Activated gamma-delta T cell treated with anti-CD3 and anti-CD28 coated beads, Interleukin-2, amount 50 U/mL, for 16 hours (primary cell): ENCODE results near the gene ERVFRD-1.
"Not testable (repeated sequence)": the region's sequence is repeated elsewhere in the genome, so short reads cannot be mapped to it uniquely, and the experiment has no call there.

Experiments
- DNase-seq: peaks from one replicate; pipeline ENCODE4 v3.0.0-alpha.2; 2020; ENCODE audit warnings: low read depth

Gene ERVFRD-1

DNA sequence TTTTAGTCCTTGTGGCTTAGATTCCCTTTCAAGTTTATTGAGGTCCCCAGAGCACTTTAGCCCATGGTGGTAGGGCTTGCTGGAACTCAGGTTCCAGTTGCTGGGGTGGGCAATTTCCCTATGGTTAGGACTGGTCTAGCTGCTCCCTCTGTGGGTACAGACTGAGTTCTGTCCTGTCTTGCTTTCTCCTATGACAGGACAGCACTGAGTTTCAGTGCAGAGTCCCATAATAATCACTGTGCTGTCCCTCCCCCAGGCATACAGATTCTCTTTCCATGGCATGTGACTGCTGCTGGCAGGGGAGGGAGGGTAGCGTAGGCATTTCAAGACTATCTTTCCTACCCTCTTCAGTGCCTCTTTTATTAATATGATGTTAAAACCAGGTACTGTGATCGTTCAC, 17.1 kb upstream of the ERVFRD-1 start:
- DNase-seq: no peak

DNA sequence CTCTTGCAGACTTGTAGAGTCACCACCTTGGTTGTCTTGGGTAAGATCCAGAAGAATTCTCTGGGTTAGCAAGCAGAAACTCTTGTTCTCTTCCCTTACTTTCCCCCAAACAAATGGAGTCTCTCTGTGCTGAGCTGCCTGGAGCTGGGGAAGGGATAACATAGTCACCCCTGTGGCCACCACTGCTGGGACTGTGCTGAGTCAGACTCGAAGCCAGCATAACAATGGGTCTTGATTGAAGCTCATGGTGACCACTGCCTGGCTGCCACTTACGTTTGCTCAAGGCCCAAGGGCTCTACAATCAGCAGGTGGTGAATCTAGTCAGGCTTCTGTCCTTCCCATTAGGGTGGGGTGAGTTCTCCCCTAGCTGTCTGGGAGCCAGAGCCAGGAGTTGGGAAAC, 15.4 kb upstream of the ERVFRD-1 start:
- no peak for DNase-seq

DNA sequence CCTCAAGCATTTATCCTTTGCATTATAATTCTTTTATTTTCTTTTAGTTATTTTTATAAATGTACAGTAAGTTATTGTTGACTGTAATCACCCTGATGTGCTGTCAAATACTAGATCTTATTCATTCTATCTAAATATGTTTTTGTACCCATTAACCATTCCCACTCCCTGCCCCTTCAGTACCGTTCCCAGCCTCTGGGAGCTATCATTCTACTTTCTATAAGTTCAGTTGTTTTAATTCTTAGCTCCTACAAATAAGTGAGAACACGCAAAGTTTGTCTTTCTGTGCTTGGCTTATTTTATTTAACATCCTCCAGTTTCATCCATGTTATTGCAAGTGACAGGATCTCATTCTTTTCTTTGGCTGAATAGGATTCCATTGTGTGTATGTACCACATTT, 12.5 kb upstream of the ERVFRD-1 start:
- no peak for DNase-seq

DNA sequence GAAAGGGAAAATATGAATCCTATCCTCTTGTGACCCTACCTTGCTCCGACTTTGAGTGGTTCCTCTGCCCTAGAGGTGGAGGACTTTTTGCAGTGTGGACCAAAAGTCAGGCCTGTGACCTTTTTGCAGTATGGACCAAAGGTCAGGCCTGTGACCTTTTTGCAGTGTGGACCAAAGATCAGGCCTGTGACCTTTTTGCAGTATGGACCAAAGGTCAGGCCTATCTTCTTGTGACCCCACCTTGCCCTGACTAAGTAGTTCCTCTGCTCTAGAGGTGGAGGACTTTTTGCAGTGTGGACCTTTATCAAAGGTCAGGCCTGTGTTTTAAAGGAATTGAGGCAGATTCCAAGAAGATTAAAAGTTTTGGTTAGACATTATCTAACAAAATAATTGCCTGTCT, 10.9 kb upstream of the ERVFRD-1 start:
- no peak for DNase-seq

DNA sequence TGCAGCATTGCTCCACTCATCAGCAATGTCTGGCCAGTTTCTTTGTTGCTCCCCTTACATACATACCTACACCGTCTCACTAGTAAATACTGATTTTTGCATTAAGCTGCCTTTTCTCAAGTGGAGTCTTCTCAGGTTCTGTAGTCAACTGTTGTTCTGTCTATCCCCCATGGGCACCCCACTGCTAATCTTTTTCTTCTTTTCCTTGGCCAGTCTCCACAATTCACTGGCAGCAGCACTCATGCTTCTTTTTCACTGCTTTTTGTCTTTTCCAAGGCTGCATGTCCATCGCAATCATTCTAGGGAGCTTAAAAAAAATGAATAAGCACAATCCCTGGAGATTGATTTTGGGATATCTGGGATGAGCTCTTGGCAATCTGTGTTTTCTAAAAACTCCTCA, 10.3 kb upstream of the ERVFRD-1 start:
- DNase-seq: no peak

DNA sequence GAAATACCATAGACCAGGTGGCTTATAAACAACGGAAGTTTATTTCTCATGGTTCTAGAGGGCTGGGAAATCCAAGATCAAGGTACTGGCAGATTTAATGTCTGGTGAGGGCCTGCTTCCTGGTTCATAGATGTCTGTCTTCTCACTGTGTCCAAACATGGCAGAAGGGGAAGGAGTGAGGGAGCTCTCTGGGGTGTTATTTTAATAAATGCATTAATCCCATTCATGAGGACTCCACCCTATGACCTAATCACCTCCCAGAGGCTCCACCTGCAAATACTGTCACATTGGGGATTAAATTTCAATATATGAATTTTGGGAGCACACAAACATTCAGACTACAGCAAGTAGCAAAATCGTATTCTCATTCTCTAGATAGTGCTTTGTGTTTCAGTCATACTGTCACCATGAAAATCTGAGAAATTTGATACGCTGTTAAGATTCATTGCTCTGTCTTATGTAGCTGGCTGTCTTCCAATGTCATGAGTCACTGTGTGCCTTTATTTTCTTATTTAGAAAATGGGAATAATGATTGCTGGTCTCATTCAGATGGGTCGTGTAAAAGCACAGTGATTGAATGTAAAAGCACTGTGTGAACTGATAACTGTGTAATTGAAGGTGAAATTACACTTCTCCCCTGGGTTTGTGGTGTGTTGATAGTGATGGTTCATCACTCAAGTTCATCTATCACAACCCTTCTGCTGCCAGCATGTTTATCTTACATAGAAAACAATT, 8.9 kb upstream of the ERVFRD-1 start:
- no peak for DNase-seq

DNA sequence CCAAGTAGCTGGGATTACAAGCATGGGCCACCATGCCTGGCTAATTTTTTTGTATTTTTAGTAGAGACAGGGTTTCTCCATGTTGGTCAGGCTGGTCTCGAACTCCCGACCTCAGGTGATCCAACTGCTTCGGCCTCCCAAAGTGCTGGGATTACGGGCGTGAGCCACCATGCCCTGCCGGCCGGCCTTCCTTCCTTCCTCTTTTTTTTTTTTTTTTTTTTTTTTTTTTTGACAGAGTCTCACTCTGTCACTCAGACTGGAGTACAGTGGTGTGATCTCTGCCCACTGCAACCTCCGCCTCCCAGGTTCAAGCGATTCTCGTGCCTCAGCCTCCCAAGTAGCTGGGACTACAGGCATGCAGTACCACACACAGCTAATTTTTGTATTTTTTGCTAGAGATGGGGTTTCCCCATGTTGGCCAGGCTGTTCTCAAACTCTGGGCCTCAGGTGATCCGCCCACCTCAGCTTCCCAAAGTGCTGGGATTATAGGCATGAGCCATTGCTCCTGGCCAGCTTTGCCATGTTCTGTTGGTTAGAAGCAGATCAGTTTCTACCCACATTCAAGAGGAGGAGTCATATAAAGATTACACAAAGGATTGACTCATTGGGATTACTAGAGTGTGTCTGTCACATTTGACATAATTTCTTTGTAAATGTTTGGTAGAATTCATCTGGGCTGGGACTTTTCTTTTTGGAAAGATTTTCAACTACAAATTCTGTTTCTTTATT, 4.4 kb upstream of the ERVFRD-1 start:
- not testable (repeated sequence) for DNase-seq

DNA sequence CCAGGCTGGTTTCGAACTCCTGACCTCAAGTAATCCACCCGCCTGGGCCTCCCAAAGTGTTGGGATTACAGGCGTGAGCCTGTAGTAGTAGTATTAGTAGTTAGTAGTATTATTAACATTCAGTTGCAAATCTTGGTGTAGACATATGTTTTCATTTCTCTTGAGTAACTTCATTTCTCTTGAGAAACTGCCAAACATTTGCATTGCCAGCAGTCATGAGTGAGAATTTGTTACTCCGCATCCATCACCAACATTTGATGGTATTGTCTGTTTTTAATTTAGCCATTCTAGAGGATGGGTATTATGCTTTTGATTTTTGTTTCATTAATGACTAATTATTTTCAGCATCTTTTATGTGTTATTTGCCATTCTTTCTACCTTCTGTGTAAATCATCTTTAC, 1.5 kb upstream of the ERVFRD-1 start:
- no peak for DNase-seq

DNA sequence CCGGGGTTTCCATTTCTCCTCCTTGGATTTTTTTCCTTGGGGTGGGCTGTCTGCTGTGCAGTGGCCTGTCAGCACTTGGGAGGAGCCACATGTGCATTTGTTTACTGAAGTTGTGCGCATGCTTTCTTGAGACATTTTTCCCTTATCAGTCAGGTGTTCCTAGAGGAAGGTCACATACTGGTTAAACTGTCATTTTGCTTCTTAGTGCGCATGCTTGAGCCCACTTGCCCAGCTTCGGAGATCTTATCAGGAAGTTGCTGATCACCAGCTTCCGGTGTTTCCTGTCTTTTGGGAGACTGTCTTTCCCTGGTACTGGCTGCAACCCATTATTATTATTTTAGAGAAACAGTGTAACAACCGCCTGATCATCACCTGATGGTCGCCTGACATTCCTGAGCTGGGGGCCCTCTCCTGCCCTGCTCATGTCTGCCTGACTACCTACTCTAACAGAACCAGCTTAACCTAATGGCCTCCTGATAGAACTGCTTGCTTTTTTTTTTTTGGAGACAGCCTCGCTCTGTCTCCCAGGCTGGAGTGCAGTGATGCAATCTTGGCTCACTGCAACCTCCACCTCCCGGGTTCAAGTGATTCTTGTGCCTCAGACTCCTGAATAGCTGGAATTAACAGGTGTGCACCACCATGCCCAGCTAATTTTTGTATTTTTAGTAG, 378 bp upstream of the ERVFRD-1 start:
- DNase-seq: no peak

DNA sequence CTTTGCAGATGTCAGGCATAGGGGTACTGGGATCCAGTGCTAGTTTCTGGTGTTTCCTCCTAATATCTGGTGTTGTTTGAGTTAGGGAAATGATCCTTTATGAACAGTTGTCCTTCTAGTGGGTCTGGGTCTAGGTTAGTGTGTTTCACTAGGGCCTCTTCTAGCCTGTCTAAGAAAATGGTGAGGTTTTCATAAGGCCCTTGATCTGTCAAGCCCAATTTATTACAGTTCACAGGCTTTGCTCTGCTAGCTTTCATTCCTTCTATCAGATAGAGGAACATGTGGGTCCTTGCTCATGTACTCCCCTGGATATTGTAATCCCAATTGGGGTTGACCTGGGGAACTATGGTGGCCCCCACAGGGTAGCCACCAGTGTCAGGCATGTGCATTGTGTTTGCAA, 2.8 kb downstream of the ERVFRD-1 start:
- no peak for DNase-seq

DNA sequence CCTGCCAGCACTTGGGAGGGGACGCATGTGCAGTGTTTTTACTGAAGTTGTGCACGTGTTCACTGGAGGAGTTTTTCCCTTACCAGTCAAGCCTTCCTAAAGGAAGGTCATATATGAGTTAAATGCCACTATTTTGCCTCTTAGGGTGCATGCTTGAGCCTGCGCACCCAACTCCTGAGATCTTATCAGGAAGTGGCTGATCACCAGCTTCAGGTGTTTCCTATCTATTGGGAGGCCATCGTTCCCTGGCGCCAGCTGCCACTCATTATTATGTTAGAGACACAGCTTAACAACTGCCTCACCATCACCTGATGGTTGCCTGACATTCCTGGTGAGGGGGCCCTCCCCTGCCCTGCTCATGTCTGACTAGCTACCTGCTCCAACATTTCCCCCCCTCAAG, 8.5 kb downstream of the ERVFRD-1 start:
- no peak for DNase-seq

DNA sequence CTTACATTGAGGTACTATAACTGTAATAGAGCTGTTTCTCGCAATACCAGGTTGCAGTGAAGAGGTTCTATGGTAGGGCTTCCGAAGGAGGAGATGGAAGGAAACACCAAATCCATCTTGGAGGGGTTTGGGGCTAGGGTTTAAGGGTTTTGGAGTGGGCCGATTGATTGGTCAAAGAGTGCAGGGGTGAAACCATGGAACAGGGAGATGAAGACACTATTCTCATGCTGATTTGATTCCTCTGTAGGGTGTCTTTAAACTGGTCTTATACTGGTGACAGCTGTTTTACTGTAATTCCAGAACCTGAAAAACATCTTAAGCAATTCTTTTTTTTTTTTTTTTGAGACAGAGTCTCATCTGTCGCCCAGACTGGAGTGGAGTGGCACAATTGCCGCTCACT, 10.1 kb downstream of the ERVFRD-1 start:
- DNase-seq: no peak

DNA sequence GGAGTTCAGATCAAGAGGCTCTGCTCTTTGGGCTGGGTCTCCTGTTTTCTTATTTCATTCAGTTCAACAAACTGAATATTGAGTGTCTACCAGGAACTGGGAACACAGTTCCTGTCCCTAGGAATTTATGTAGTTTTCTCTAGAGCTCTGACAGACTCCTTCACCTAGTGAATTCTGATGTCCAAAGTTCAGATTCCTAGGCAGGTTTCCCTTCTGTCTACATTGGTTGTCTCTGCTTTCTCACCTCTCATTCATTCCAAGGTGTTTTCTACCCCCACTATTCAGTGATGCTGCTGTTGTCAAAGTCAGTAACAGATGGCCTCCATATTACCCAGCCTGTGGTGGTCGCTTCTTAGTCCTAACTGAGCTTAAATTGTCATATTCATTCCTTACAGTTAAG, 13.5 kb downstream of the ERVFRD-1 start:
- DNase-seq: no peak

DNA sequence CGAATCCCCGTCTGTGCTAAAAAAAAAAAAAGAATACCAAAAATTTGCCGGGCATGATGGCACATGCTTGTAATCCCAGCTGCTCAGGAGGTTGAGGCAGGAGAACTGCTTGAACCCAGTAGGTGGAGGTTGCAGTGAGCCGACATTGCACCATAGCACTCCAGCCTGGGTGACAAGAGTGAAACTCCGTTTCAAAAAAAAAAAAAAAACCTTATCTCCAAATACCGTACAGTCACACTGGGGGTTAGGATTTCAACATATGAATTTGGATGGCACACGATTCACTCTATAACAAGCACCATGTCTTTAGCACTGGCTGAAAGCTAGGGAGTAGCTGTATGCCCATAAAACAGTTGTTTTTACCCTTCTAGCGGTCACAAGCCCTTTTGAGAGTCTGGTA, 14.0 kb downstream of the ERVFRD-1 start:
- no peak for DNase-seq

DNA sequence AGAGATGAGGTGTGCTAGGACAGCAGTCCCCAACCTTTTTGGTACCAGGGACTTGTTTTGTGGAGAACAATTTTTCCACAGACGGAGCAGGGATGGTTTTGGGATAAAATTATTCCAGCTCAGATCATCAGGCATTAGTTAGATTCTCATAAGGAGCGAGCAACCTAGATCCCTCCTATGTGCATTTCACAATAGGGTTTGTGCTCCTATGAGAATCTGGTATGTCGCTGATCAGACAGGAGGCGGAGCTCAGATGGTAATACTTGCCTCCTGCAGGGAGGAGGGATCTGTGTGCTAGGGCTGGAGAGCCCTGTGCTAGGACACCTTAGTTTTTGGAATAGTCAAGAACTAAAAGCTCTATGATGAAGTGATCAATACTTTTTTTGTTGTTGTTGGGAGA, 15.4 kb downstream of the ERVFRD-1 start:
- DNase-seq: no peak

DNA sequence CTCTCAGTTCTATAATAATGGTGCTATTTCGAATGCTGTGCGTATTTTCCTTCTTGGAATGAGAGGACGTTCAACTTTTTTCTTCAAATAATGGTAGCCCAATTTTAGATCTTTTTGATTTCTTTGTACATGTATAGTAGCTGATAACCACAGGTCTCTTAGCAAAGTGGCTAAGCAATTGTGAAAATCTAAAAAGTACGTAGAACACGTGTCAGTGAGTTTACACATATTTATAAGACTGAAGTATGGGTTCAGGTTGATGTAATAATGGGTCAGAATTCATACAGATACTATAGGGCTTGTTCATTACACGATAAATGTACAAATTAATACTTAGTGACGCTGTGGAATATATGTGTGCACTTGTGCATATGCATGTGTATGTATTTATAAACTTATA, 16.6 kb downstream of the ERVFRD-1 start:
- no peak for DNase-seq

DNA sequence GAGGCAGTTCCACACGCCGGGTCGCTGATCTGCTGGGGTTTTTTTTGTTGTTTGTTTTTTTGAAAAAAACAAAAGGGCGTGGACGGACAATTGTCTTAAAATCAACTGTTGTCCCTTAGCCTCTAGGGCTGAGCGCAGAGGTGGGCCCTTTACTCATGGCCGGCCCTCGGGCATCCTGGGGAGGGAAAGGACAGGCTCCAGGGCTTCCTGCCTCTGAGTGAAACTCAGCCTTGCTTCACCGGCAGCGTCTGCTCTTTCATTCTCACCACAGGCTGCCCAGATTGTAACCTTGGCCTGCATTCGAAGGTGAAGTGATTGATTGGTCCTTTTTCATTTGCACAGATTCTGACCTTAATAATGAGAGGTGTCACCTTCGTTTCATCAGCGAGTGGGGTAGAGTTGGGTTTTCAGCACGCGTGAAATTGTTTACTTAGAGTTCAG, 17.1 kb downstream of the ERVFRD-1 start:
- DNase-seq: peak; percentile 41

DNA sequence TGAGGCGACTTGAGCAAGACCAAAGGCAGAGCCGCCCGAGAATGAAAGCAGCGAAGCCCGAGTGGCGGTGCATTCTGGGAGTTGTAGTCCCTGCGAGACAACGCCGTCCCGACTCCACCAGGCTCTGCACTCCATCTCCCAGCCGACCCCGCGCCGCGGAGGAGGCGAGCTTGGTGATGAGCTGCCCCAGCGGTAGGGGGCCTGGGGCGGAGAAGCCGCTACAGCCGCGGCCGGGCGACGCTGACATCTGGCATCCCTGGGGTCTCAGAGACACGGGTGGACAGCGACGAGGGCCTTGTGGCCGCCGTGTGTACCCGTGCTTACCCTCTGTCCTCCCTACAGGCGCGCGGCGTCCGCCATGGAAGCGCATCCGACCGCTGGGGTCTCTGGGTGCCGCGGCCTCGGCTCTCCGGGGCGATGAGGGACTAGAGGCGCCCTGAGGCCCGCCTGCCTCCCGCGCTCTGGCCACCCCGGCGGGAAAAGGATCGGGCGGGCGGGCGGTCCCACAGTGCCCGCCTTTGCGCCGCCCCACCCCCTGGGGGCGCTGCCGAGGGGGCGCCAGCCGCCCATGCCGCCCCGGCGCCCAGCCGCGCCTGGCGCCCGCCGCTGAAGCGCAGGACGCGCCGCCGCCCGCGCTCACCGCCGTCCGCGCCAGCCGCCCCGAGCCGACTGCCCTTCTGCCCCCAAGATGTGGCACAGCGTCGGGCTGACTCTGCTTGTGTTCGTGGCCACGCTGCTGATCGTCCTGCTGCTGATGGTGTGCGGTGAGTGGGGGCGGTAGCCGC, 17.7 kb downstream of the ERVFRD-1 start, which contains the start of gene SMIM13:
Gene SMIM13, plus strand, starts transcription at position 209 of the 785 bp plus-strand sequence. Its CDS starts 480 bp downstream, at position 689.
- DNase-seq: peak; percentile 91

DNA sequence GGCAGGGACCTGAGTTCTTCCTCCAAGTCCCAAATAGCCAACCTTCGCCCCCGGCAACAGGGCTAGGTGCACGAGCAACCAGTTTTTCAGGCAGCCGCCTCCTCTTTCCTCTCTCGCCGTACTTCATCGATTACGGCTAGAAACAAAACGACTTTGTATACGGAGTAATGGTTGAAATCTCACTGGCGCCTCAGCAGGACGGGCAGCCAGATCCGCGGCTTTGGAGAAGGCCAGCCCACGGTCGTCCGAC, 18.2 kb downstream of the ERVFRD-1 start:
- no peak for DNase-seq

DNA sequence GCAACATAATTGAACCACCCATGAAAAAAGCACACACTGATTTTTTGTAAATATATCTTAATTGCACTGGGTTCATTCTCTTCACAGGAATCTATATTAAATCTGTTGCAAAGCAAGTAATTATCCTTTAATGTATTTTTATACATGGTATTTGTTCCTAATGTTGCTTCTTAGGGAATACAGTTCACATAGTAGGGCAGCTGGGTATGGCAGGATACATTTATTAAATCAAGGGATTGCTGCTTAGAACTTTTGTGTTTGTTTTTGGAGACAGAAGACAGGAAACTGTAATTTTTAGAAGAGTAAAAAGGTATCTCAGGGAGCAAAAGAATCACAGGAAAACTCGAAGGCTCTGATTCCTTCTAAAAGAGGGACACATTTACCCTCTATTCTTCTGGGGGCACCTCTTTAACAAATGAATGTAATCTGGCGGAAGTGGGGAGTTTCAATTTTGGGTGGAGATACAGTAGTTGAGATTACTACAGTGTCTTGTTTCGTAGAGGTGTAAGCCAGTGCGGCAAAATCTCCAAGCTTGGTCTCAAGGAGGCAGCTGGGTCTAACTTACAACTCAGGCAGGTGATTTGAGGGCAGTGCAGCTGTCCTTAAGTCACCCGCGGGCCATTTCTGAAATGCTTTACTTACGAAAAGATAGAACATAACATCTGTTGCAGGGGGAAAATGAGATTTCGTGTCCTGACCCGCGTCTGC, 18.7 kb downstream of the ERVFRD-1 start:
- no peak for DNase-seq

DNA sequence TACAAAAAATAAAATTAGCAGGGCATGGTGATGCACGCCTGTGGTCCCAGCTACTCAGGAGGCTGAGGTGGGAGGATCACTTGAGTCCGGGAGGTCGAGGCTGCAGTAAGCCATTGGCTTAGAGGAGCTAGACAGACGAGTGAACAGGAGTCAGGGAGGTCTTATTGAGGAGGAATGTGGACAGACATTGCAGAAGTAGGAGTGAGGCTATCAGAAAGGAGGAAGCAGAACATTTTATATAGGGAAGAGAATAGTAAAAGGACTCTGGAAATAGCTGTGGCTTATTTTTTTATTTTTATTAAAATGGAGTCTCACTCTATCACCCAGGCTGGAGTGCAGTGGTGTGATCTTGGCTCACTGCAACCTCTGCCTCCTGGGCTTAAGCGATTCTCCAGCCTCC, 20.4 kb downstream of the ERVFRD-1 start:
- DNase-seq: not testable (repeated sequence)

DNA sequence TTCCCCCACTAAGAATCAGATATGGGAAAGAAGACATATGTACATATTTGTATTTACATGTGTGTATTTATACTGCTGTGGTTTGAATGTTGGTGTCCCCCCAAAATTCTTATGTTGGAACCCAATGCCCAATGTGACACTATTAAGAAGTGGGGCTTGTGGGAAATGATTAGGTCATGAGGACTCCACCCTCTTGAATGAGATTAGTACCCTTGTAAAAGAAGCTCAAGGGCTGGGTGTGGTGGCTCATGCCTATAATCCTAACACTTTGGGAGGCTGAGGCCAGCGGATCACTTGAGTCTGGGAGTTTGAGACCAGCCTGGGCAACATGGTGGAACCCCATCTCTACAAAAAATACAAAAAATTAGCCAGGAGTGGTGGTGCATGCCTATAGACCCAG, 21.8 kb downstream of the ERVFRD-1 start:
- no peak for DNase-seq
